ENCODE data around the gene PRKG1. TPM values are rescaled to one million over a fixed set of nuclear protein-coding genes. Genes with fewer than 3 reads are reported as not detected.

Gene PRKG1
- total RNA-seq (14.8 TPM), polyA plus RNA-seq (ENCODE audit: insufficient read depth, low read depth, low replicate concordance) (3.6 TPM)
- long read RNA-seq, donor 1, result 0 reads
- long read RNA-seq, donor 2, result 0 reads
- long read RNA-seq, donor 3, result 0 reads
- long read RNA-seq, donor 4, result 0 reads
- long read RNA-seq, donor 5, result 0 reads
- long read RNA-seq, donor 6, partial matches to known transcripts, result 0 of 1 reads
- long read RNA-seq, donor 6, other reads (novel, unspliced or antisense), result 0 of 1 reads
- long read RNA-seq, donor 7, partial matches to known transcripts, result 0 of 4 reads
- long read RNA-seq, donor 7, other reads (novel, unspliced or antisense), result 4 of 4 reads
- long read RNA-seq, donor 8, result 0 reads
- long read RNA-seq, donor 9, result 0 reads
- long read RNA-seq, donor 10, result 0 reads

GRCh38 chr10:51074238-51075028, at the start of gene PRKG1:
Gene PRKG1, plus strand, starts transcription at chr10:51074487.
- H3K9ac ChIP-seq (ENCODE audit: low read length in 3 of 3), result peak within 1 kb of the TSS; percentile 74 to 84 (median 74)
- no peak for FAIRE-seq
- no peaks in the 10 kb centered on the region for H3K36me3 ChIP-seq (ENCODE audit: control insufficient read depth in 2 of 3, insufficient read depth in 3 of 3, low read length in 3 of 3)
- TF ChIP-seq CTCF (IDR thresholded peaks at IDR 0.05; ENCODE audit: borderline replicate concordance, extremely low read depth, insufficient read depth), result no peak
- H3K4me1 ChIP-seq (ENCODE audit: control insufficient read depth in 2 of 3, insufficient read depth in 2 of 3, low read depth in 1 of 3, low read length in 3 of 3), result peaks cover 0 to 12% (median 3%) of the 10 kb centered on the region in 3 donors
- H3K27me3 ChIP-seq (ENCODE audit: control insufficient read depth, insufficient read depth, low read length), result no peaks in the 10 kb centered on the region
- DNase-seq, result peak; percentile 88 to 92 (median 91)
- peak within 1 kb of the TSS; percentile 66 to 73 for H3K27ac ChIP-seq (ENCODE audit: low read depth in 2 of 2, low read length in 2 of 2)
- intact Hi-C loops (cut with DNase I), result no loop called here
- H3K4me3 ChIP-seq (ENCODE audit: low read length in 3 of 3), result peak within 1 kb of the TSS; percentile 72 to 88 (median 86)
- H3K9me3 ChIP-seq (ENCODE audit: control insufficient read depth in 2 of 3, insufficient read depth in 1 of 3, low read length in 3 of 3), result no peaks in the 10 kb centered on the region

GRCh38 chr10:51028420-51028819, 45.9 kb upstream of the PRKG1 start:
- FAIRE-seq (no peak), DNase-seq (no peak)
- Histone ChIP-seq H3K4me3 (ENCODE audit: low read length in 3 of 3) (no peak overlapping the region), H3K9me3 (ENCODE audit: control insufficient read depth in 2 of 3, insufficient read depth in 1 of 3, low read length in 3 of 3) (no peaks in the 10 kb centered on the region), H3K27ac (ENCODE audit: low read depth in 2 of 2, low read length in 2 of 2) (peak overlapping the region in 1 of 2 donors; percentile 26), H3K9ac (ENCODE audit: low read length in 3 of 3) (no peak overlapping the region), H3K36me3 (ENCODE audit: control insufficient read depth in 2 of 3, insufficient read depth in 3 of 3, low read length in 3 of 3) (no peaks in the 10 kb centered on the region), H3K27me3 (ENCODE audit: control insufficient read depth, insufficient read depth, low read length) (no peaks in the 10 kb centered on the region), H3K4me1 (ENCODE audit: control insufficient read depth in 2 of 3, insufficient read depth in 2 of 3, low read depth in 1 of 3, low read length in 3 of 3) (no peaks in the 10 kb centered on the region)
- intact Hi-C loops (cut with DNase I), result no loop called here
- no peak for TF ChIP-seq CTCF (IDR thresholded peaks at IDR 0.05; ENCODE audit: borderline replicate concordance, extremely low read depth, insufficient read depth)

GRCh38 chr10:51029172-51029641, 45.1 kb upstream of the PRKG1 start:
- Histone ChIP-seq H3K9ac (ENCODE audit: low read length in 3 of 3) (no peak overlapping the region), H3K27me3 (ENCODE audit: control insufficient read depth, insufficient read depth, low read length) (no peaks in the 10 kb centered on the region), H3K36me3 (ENCODE audit: control insufficient read depth in 2 of 3, insufficient read depth in 3 of 3, low read length in 3 of 3) (no peaks in the 10 kb centered on the region), H3K9me3 (ENCODE audit: control insufficient read depth in 2 of 3, insufficient read depth in 1 of 3, low read length in 3 of 3) (no peaks in the 10 kb centered on the region), H3K4me1 (ENCODE audit: control insufficient read depth in 2 of 3, insufficient read depth in 2 of 3, low read depth in 1 of 3, low read length in 3 of 3) (no peaks in the 10 kb centered on the region), H3K4me3 (ENCODE audit: low read length in 3 of 3) (no peak overlapping the region), H3K27ac (ENCODE audit: low read depth in 2 of 2, low read length in 2 of 2) (no peak overlapping the region)
- no peak for TF ChIP-seq CTCF (IDR thresholded peaks at IDR 0.05; ENCODE audit: borderline replicate concordance, extremely low read depth, insufficient read depth)
- FAIRE-seq, result no peak
- intact Hi-C loops (cut with DNase I), result no loop called here
- no peak for DNase-seq
